ENCODE results near the gene CPM. TPM values are rescaled to one million over a fixed set of nuclear protein-coding genes. Genes with fewer than 3 reads are reported as not detected.
A peak's percentile ranks its signal among the peaks of the same experiment; 100 is the strongest.

The CPM gene
- total RNA-seq, 2 experiments from 2014 or later, result 3.8 to 13.0 TPM

- Histone ChIP-seq H3K79me2 (ENCODE audit: insufficient read depth, low read depth, low read length) (no peaks in the 10 kb centered on the region), H2AFZ (ENCODE audit: low read length) (no peak overlapping the region), H3K4me2 (ENCODE audit: low read length) (no peak overlapping the region), H4K20me1 (ENCODE audit: insufficient read depth, low read length) (no peaks in the 10 kb centered on the region), H3K4me1 (ENCODE audit: insufficient read depth, low read length, poor library complexity, severe bottlenecking) (peaks cover 28% of the 10 kb centered on the region), H3K9me3 (ENCODE audit: low read length) (no peaks in the 10 kb centered on the region), H3K9me2 (ENCODE audit: insufficient read depth, low read length) (no peaks in the 10 kb centered on the region), H3K4me3 (ENCODE audit: low read depth, low read length, poor library complexity, severe bottlenecking) (no peak overlapping the region), H3K36me3 (ENCODE audit: insufficient read depth, low read length) (no peaks in the 10 kb centered on the region), H3K27ac (ENCODE audit: low read depth, low read length, poor library complexity, severe bottlenecking) (no peak overlapping the region)
- ChIA-PET POLR2A (interaction anchor here (1.4 to 7.0 kb wide), 2 partner anchors 16 to 23 kb away, joined by 4 to 81 read pairs; no protein-coding TSS in a partner anchor), CTCF (ENCODE audit: unreplicated experiment) (no interaction called here)
- intact Hi-C loops (cut with micrococcal nuclease; ENCODE audit: unreplicated experiment), result no loop called here
- no TSS peak for BruUV-seq (replicated peaks)
- TF ChIP-seq CTCF (conservative IDR thresholded peaks at IDR 0.05; ENCODE audit: low read length), result no peak
- no peak for TF ChIP-seq EZH2phosphoT487 (IDR thresholded peaks at IDR 0.05; ENCODE audit: borderline replicate concordance, low read depth, low read length)
- no peak for DNase-seq (ENCODE audit: low spot score)
Measured at GRCh38 chr12:68905733-68906132, 27.2 kb downstream of the CPM start.

- CTCF ChIA-PET (ENCODE audit: unreplicated experiment), result interaction anchor here (0.6 kb wide), 1 partner anchor 14 kb away, joined by 3 read pairs; no protein-coding TSS in a partner anchor
- no peak overlapping the region for H3K27ac ChIP-seq (ENCODE audit: low read depth, low read length, poor library complexity, severe bottlenecking)
Measured at GRCh38 chr12:68904351-68904962, 28.5 kb downstream of the CPM start.

More at GRCh38 chr12:68904351-68904962, 28.5 kb downstream of the CPM start:
- POLR2A ChIA-PET, result interaction anchor here (0.7 to 7.0 kb wide), 4 partner anchors 9 to 478 kb away, joined by 3 to 81 read pairs (median 10); no protein-coding TSS in a partner anchor
- H3K36me3 ChIP-seq (ENCODE audit: insufficient read depth, low read length), result no peaks in the 10 kb centered on the region
- H3K4me3 ChIP-seq (ENCODE audit: low read depth, low read length, poor library complexity, severe bottlenecking), result no peak overlapping the region
- TF ChIP-seq EZH2phosphoT487 (IDR thresholded peaks at IDR 0.05; ENCODE audit: borderline replicate concordance, low read depth, low read length) (no peak), CTCF (conservative IDR thresholded peaks at IDR 0.05; ENCODE audit: low read length) (no peak)
- peak; percentile 46 for DNase-seq (ENCODE audit: low spot score)
- H3K9me3 ChIP-seq (ENCODE audit: low read length), result no peaks in the 10 kb centered on the region
- H3K4me2 ChIP-seq (ENCODE audit: low read length), result peak overlapping the region; percentile 35
- peaks cover 28% of the 10 kb centered on the region for H3K4me1 ChIP-seq (ENCODE audit: insufficient read depth, low read length, poor library complexity, severe bottlenecking)
- no peaks in the 10 kb centered on the region; the same call in 1 of the 2 replicates for H3K9me2 ChIP-seq (ENCODE audit: insufficient read depth, low read length)
- no peaks in the 10 kb centered on the region for H3K79me2 ChIP-seq (ENCODE audit: insufficient read depth, low read depth, low read length)
- BruUV-seq (replicated peaks), result no TSS peak
- H2AFZ ChIP-seq (ENCODE audit: low read length), result peak overlapping the region; percentile 8; the same call in 1 of the 2 replicates
- H4K20me1 ChIP-seq (ENCODE audit: insufficient read depth, low read length), result no peaks in the 10 kb centered on the region
- intact Hi-C loops (cut with micrococcal nuclease; ENCODE audit: unreplicated experiment), result no loop called here
